ENCODE measurements around the gene SPNS2. TPM values are rescaled to one million over a fixed set of nuclear protein-coding genes. Genes with fewer than 3 reads are reported as not detected.

SPNS2 gene
- total and polyA plus RNA-seq, 10 of the 15 experiments (the other 5 are each of a cell fraction or from before 2014, with no cell fraction given) = 0.04 to 1.1 (median 0.23) TPM; not detected in 2

- CTCF ChIA-PET = interaction anchor here (1.0 to 1.7 kb wide), 2 partner anchors 28 to 118 kb away, joined by 3 to 4 read pairs; no protein-coding TSS in a partner anchor
- in situ Hi-C loops (cut with MboI) = no loop called here
- no TSS peak for BruUV-seq (replicated peaks)
Measured at GRCh38 chr17:4538236-4539002, 39.7 kb downstream of the SPNS2 start.

More at GRCh38 chr17:4538236-4539002, 39.7 kb downstream of the SPNS2 start:
- H3K4me3 ChIP-seq = no peak overlapping the region
- H3K36me3 ChIP-seq (ENCODE audit: control insufficient read depth in 2 of 2, insufficient read depth in 2 of 2, low read length in 1 of 2) = peaks cover 0 to 36% of the 10 kb centered on the region in 2 experiments; a peak in 3 of 4 replicates
- RAD21 ChIA-PET (ENCODE audit: unreplicated experiment) = interaction anchor here (1.1 kb wide), 1 partner anchor 116 kb away, joined by 4 read pairs; no protein-coding TSS in a partner anchor
- no peaks in the 10 kb centered on the region for H4K20me1 ChIP-seq (ENCODE audit: control insufficient read depth, insufficient read depth)
- H3K4me2 ChIP-seq (ENCODE audit: control insufficient read depth, insufficient read depth) = no peak overlapping the region
- FAIRE-seq (no peak), ATAC-seq (no peak), DNase-seq (ENCODE audit: low read depth, low spot score) (no peak)
- no peak for TF ChIP-seq EZH2 (IDR thresholded peaks at IDR 0.05; ENCODE audit: borderline replicate concordance, control insufficient read depth, low read depth, low read length)
- TF ChIP-seq CREB1 (IDR thresholded peaks at IDR 0.05; ENCODE audit: low read depth) = no peak
- no peak for TF ChIP-seq CHD4 (IDR thresholded peaks at IDR 0.05)
- no peak for TF ChIP-seq BHLHE40 (IDR thresholded peaks at IDR 0.05; ENCODE audit: borderline replicate concordance in 1 of 2, low read depth in 2 of 2, low read length in 1 of 2)
- TF ChIP-seq CHD1 (IDR thresholded peaks at IDR 0.05; ENCODE audit: low read depth, low read length) = no peak
- no peak for TF ChIP-seq PRDM15 (CRISPR knock-in tag; IDR thresholded peaks at IDR 0.05)
- no peak for TF ChIP-seq LARP7 (IDR thresholded peaks at IDR 0.05)
- TF ChIP-seq CBFB (IDR thresholded peaks at IDR 0.05; ENCODE audit: low read depth) = no peak
- no peak for TF ChIP-seq ATF2 (IDR thresholded peaks at IDR 0.05; ENCODE audit: low read length)
- no peak for TF ChIP-seq MEF2A (IDR thresholded peaks at IDR 0.05; ENCODE audit: insufficient read depth, low read depth, low read length)
- no peak for TF ChIP-seq GABPA (IDR thresholded peaks at IDR 0.05; ENCODE audit: low read depth)
- TF ChIP-seq IKZF2 (IDR thresholded peaks at IDR 0.05) = no peak
- no peak for TF ChIP-seq EGR1 (IDR thresholded peaks at IDR 0.05; ENCODE audit: borderline replicate concordance in 1 of 2, low read depth in 2 of 2, low read length in 2 of 2)
- no peak for TF ChIP-seq JUND (IDR thresholded peaks at IDR 0.05; ENCODE audit: low read depth, low read length)
- no peak overlapping the region for H3K9ac ChIP-seq (ENCODE audit: control insufficient read depth, insufficient read depth, low read length)
- H3K4me1 ChIP-seq (ENCODE audit: control insufficient read depth, insufficient read depth, low read length) = no peaks in the 10 kb centered on the region
- H2AFZ ChIP-seq (ENCODE audit: control insufficient read depth, low read depth, low read length) = no peak overlapping the region
- H3K9me3 ChIP-seq (replicated peaks; ENCODE audit: control insufficient read depth, insufficient read depth, low read length) = no peaks in the 10 kb centered on the region
- no peaks in the 10 kb centered on the region for H3K79me2 ChIP-seq (ENCODE audit: control insufficient read depth, insufficient read depth, low read length)
- SMC1A ChIA-PET (ENCODE audit: uncharacterized antibody, unreplicated experiment) = interaction anchor here (0.8 kb wide), 1 partner anchor 24 kb away, joined by 3 read pairs; no protein-coding TSS in a partner anchor
- 84% methylated on average over 12 of the region's 13 CpGs for WGBS (ENCODE audit: insufficient coverage, insufficient replicate concordance, low lambda C conversion rate, missing lambda C conversion rate)
- H3K27ac ChIP-seq (ENCODE audit: control insufficient read depth, insufficient read depth) = no peak overlapping the region
- intact Hi-C loops (cut with micrococcal nuclease; ENCODE audit: unreplicated experiment) = no loop called here
- POLR2A ChIA-PET = interaction anchor here (0.6 kb wide), 1 partner anchor 162 kb away, joined by 3 read pairs; no protein-coding TSS in a partner anchor
- no peaks in the 10 kb centered on the region for H3K27me3 ChIP-seq (replicated peaks in 1 of 2; ENCODE audit: control insufficient read depth in 2 of 2, insufficient read depth in 2 of 2, low read length in 1 of 2)
